Measurements from ENCODE around the gene HECTD1.

- no peak for TF ChIP-seq USF2 (IDR thresholded peaks at IDR 0.05)
- no peak for TF ChIP-seq MAFK (IDR thresholded peaks at IDR 0.05; ENCODE audit: partially characterized antibody)
- no peak for TF ChIP-seq CHD2 (IDR thresholded peaks at IDR 0.05; ENCODE audit: low read length, partially characterized antibody)
- no peak for TF ChIP-seq JUNB (IDR thresholded peaks at IDR 0.05)
- TF ChIP-seq E2F6 (IDR thresholded peaks at IDR 0.05; ENCODE audit: borderline replicate concordance, low read depth) = no peak
- no peak for TF ChIP-seq CTCF (IDR thresholded peaks at IDR 0.05)
- TF ChIP-seq BHLHE40 (IDR thresholded peaks at IDR 0.05; ENCODE audit: low read depth, low read length) = no peak
- TF ChIP-seq TP53 (CRISPR knock-in tag; IDR thresholded peaks at IDR 0.05) = no peak
- no peak for TF ChIP-seq POLR2A (IDR thresholded peaks at IDR 0.05; ENCODE audit: low read length)
- TF ChIP-seq KDM5A (IDR thresholded peaks at IDR 0.05) = no peak
- TF ChIP-seq RFX5 (IDR thresholded peaks at IDR 0.05) = no peak
- no peak for TF ChIP-seq RAD21 (conservative IDR thresholded peaks at IDR 0.05 in 1 of 2, IDR thresholded peaks at IDR 0.05 in 1 of 2)
- TF ChIP-seq NR3C1 (IDR thresholded peaks at IDR 0.05) = no peak
These were observed 1.2 kb upstream of the HECTD1 start for GRCh38 chr14:31208546-31209424.
